ENCODE data around the gene SLC51B. TPM values are rescaled to one million over a fixed set of nuclear protein-coding genes. Genes with fewer than 3 reads are reported as not detected.

Gene SLC51B
- total and polyA plus RNA-seq, 2 of the 4 experiments (the other 2 are of a cell fraction), result not detected

DNA sequence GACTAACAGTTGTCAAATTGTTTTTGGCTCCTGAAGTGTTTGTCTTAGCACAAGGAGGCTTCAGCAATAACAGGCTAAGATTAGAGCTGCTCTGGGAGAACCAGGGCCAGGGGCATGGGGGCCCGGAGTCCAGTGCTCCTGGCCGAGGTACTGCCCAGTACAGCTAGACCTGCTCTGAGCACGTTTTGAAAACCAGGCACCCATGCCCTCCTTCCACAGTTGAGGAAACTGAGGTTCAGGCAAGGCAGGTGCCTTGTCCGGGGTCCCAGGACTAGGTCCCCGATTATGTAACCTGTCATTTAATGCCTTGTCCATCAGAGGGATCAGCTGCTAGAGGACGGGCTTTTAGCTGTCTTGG lies 50.5 kb downstream of the SLC51B start:
- Histone ChIP-seq H3K27me3 (ENCODE audit: control insufficient read depth, insufficient read depth, low read length) (no peaks in the 10 kb centered on the region), H3K4ac (ENCODE audit: low read depth, low read length) (no peak overlapping the region), H4K5ac (ENCODE audit: low read depth, low read length) (no peak overlapping the region), H3K23ac (ENCODE audit: low read depth, low read length) (no peak overlapping the region), H4K91ac (ENCODE audit: insufficient read depth, low read depth, low read length) (no peak overlapping the region), H4K8ac (ENCODE audit: low read depth in 2 of 2, low read length in 2 of 2) (no peak overlapping the region), H3K36me3 (ENCODE audit: control insufficient read depth, insufficient read depth, low read length) (peaks cover 20% of the 10 kb centered on the region), H3K9me3 (ENCODE audit: control insufficient read depth, insufficient read depth, low read length) (no peaks in the 10 kb centered on the region), H4K20me1 (ENCODE audit: insufficient read depth, low read length) (no peaks in the 10 kb centered on the region; the same call in 1 of the 2 replicates), H2AK9ac (replicated peaks; ENCODE audit: low read depth, low read length, poor library complexity) (no peak overlapping the region), H3K79me1 (ENCODE audit: low read depth in 1 of 2, low read length in 2 of 2) (no peaks in the 10 kb centered on the region; a peak in 1 of 4 replicates), H2BK120ac (ENCODE audit: low read depth, low read length) (no peak overlapping the region), H3K4me3 (ENCODE audit: insufficient read depth, low read depth, low read length) (no peak overlapping the region), H3K27ac (ENCODE audit: insufficient read depth, low read length) (no peak overlapping the region), H3K18ac (ENCODE audit: low read depth, low read length) (no peak overlapping the region), H2BK20ac (ENCODE audit: low read depth, low read length) (no peak overlapping the region), H3K14ac (replicated peaks; ENCODE audit: low read depth, low read length) (no peak overlapping the region), H3K56ac (ENCODE audit: extremely low read depth, insufficient read depth, low read length) (no peak overlapping the region), H2BK5ac (ENCODE audit: low read depth, low read length, poor library complexity, severe bottlenecking) (no peak overlapping the region), H3K9ac (ENCODE audit: low read depth, low read length) (no peak overlapping the region), H2BK15ac (ENCODE audit: low read depth, low read length) (no peak overlapping the region), H3K9me1 (ENCODE audit: insufficient read depth, low read length) (no peaks in the 10 kb centered on the region), H2AK5ac (ENCODE audit: low read depth, low read length) (no peak overlapping the region), H3K4me1 (ENCODE audit: control insufficient read depth, insufficient read depth, low read length) (peaks cover 6% of the 10 kb centered on the region; the same call in 1 of the 2 replicates), H3K4me2 (ENCODE audit: low read depth, low read length) (no peak overlapping the region), H2AFZ (replicated peaks; ENCODE audit: low read length, poor library complexity) (no peak overlapping the region)
- no peak for ATAC-seq (ENCODE audit: low read depth)
- BruUV-seq (replicated peaks), result no TSS peak
- dilution Hi-C loops (cut with HindIII; ENCODE audit: low sequenced_read_pairs, unreplicated experiment), result no loop called here
- intact Hi-C loops (cut with micrococcal nuclease), result no loop called here
- DNase-seq, result no peak
- TF ChIP-seq NFE2L2 (IDR thresholded peaks at IDR 0.05; ENCODE audit: low read depth, low read length) (no peak), RAD21 (IDR thresholded peaks at IDR 0.05; ENCODE audit: low read length) (no peak), MAFK (IDR thresholded peaks at IDR 0.05; ENCODE audit: low read depth, low read length) (no peak), CTCF (conservative IDR thresholded peaks at IDR 0.05; ENCODE audit: low read depth, low read length) (no peak), CHD1 (IDR thresholded peaks at IDR 0.05; ENCODE audit: low read depth, low read length) (no peak), FOS (IDR thresholded peaks at IDR 0.05; ENCODE audit: low read depth, low read length) (no peak), BHLHE40 (IDR thresholded peaks at IDR 0.05; ENCODE audit: low read depth, low read length) (no peak), POLR2A (IDR thresholded peaks at IDR 0.05; ENCODE audit: low read depth, low read length) (no peak), ELK1 (IDR thresholded peaks at IDR 0.05; ENCODE audit: borderline replicate concordance, low read depth, low read length) (no peak), USF2 (IDR thresholded peaks at IDR 0.05; ENCODE audit: low read depth, low read length) (no peak), CEBPB (IDR thresholded peaks at IDR 0.05; ENCODE audit: low read depth, low read length) (no peak), RCOR1 (IDR thresholded peaks at IDR 0.05; ENCODE audit: insufficient replicate concordance, low read length) (no peak), MXI1 (IDR thresholded peaks at IDR 0.05; ENCODE audit: borderline replicate concordance, low read depth, low read length) (no peak), SMC3 (IDR thresholded peaks at IDR 0.05; ENCODE audit: low read depth, low read length) (no peak), MAZ (IDR thresholded peaks at IDR 0.05; ENCODE audit: borderline replicate concordance, low read depth, low read length) (no peak), RFX5 (IDR thresholded peaks at IDR 0.05; ENCODE audit: low read depth, low read length) (no peak)
- ChIA-PET CTCF (no interaction called here), POLR2A (ENCODE audit: unreplicated experiment) (no interaction called here)
- WGBS, 2 experiments (ENCODE audit: extremely low coverage in 2 of 2, insufficient read length in 1 of 2), result 100% methylated on average over 2 of the region's 6 CpGs; no CpG with 5 or more reads in 1 of the 2 experiments
- in situ Hi-C loops (cut with MboI; ENCODE audit: low sequenced_read_pairs), result no loop called here

Measured in IMR-90 (cell line).